Fibroblast of the aortic adventitia (primary cell): ENCODE data around the gene KANK3. TPM values are rescaled to one million over a fixed set of nuclear protein-coding genes. Genes with fewer than 3 reads are reported as not detected.

Source experiments
- DNase-seq: peaks from one replicate; pipeline ENCODE4 v3.0.0-alpha.2; 2010; ENCODE audit warnings: low read depth
- H3K4me3 ChIP-seq: 2 replicates; pipeline ENCODE4 v1.5.1; 2011; ENCODE audit warnings: low read depth, mild to moderate bottlenecking, control low read depth, low read length, moderate library complexity
- total RNA-seq: library from RNA; depleted of rRNA; stranded (reverse); fragments of >200 nt; gene quantifications from 2 replicates; pipeline ENCODE4 v1.2.3, GENCODE V29; 2012; ENCODE audit warnings: low replicate concordance
- TF ChIP-seq, protein P1 (sequence below): IDR thresholded peaks from 2 replicates; pipeline ENCODE4 v1.5.1; 2011; ENCODE audit warnings: mild to moderate bottlenecking, low read length, control low read depth, inconsistent platforms; ENCODE audit not compliant: insufficient read depth

KANK3 gene
- total RNA-seq, 1 donor, result 0.09 TPM

DNA sequence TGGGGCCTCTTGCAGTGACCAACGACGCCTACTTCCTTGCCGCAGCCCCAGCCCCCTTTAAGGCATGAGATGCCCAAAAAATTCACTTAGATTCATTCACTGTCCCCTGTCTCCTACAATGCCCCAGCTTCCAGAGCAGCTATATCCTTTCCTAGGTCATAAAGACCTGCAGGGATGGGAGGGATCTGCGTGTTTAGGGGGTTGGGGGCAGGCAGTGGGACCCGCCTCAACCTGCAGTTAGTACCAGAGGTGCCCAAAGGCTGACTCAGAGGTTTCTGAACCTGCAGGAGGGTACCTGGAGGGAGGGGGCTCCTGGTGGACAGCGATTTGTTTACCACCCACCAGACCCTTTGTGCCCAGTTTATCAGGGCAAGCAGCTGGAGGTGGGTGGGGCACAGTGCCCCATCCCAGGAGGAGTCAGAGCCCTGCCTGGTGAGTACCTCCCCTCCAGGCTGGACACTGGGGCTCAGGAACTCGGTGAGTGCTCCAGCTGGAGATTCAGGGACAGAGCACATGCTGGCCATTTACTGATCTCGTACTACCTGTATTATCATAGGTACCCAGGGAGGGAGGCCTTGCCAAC, 11.7 kb downstream of the KANK3 start:
- DNase-seq, result no peak
- TF ChIP-seq, protein P1, sequence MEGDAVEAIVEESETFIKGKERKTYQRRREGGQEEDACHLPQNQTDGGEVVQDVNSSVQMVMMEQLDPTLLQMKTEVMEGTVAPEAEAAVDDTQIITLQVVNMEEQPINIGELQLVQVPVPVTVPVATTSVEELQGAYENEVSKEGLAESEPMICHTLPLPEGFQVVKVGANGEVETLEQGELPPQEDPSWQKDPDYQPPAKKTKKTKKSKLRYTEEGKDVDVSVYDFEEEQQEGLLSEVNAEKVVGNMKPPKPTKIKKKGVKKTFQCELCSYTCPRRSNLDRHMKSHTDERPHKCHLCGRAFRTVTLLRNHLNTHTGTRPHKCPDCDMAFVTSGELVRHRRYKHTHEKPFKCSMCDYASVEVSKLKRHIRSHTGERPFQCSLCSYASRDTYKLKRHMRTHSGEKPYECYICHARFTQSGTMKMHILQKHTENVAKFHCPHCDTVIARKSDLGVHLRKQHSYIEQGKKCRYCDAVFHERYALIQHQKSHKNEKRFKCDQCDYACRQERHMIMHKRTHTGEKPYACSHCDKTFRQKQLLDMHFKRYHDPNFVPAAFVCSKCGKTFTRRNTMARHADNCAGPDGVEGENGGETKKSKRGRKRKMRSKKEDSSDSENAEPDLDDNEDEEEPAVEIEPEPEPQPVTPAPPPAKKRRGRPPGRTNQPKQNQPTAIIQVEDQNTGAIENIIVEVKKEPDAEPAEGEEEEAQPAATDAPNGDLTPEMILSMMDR, result no peak
- H3K4me3 ChIP-seq, result no peak overlapping the region

DNA sequence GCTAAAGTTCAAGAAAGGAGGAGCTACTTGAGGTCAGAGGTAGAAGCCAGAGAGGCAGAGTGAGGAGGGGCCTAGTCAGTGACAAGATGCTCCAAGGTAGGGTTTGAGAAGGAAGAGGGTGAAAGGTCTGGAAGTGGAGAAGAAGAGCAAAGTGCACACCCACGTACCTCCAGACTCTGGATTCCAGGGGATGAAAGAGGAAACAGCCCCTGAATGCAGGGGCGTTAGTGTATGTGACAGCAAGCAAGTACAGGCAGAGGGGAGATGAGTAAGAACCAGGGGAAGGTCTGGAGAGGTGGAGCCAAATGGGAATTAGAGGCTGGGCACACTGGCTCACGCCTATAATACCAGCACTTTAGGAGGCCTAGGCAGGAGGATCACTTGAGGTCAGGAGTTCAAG, 13.1 kb downstream of the KANK3 start:
- TF ChIP-seq, protein P1, result no peak
- no peak for DNase-seq
- H3K4me3 ChIP-seq, result no peak overlapping the region

DNA sequence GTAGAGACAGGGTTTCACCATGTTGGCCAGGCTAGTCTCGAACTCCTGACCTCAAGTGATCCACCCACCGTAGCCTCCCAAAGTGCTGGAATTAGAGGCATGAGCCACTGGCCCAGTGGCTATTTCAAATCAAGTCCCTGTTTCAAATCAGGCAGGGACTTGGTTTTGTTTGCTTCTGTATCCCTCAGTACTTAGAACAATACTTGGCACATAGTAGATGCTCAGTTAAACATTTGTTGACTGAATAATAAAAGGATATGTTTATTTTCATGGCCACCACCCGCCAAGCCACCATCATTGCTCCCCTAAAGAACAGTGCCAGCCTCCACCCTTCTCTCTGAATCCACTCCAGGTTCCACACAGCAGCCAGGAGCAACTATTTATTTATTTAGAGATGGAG, 17.6 kb downstream of the KANK3 start:
- H3K4me3 ChIP-seq, result no peak overlapping the region
- DNase-seq, result no peak
- TF ChIP-seq, protein P1, result no peak

DNA sequence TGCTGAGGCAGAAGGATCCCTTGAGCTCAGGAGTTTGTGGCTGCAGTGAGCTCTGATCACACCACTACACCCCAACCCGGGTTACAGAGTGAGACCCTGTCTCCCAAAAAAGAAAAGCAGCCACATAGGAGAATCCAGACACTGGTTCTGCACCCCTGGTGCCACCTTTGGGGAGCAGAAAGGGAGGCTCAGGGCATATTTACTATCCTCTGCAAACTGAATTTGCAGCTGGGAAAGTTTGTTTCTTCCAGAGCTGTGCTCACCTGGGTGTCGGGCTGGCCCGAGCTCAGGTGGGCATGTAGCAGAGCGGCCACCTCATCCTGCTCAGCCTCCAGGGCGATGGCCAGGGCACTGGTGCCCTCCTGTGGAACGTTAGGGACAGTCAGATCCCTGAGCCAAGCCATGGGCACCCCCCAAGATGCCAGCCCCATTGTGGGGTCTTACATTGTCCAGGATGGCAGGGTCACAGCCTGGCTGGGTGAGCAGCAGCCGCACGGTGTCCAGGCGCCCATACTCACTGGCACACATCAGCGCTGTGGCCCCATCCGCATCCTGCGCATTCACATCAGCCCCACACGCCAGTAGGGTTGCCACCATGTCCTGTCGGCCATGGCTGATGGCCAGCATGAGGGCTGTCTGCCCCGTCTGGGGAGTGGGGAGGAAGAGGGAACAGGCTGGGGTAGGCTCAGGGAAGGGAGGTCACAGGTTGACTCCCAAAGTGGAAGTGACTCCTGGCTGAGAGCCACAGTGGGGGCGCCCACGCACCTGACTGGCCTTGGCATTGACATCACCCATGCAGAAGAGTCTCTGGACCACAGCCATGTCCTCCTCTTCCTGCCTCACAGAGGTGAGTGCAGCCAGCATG, 18.6 kb downstream of the KANK3 start:
- TF ChIP-seq, protein P1, result no peak
- no peak for DNase-seq

DNA sequence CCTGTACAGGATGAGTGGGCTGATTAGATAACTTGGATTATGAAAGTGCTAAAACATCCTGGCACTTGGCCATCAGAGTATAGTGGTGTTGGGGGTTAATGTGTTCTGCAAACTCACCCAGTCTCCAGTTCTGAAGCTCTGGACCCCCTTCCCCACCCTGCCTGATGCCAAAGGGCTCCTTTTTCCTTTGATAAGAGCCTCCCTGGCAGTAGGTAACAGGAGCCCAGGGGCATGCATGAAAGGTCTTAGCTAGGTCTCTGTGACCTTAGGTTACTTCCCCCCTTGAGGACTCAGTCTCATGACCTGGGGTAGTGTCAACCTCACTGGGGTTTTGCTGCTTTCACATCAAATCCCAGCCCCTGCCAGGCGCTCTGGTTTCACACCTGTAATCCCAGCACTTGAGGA, 19.3 kb downstream of the KANK3 start:
- TF ChIP-seq, protein P1, result no peak
- H3K4me3 ChIP-seq, result no peak overlapping the region
- no peak for DNase-seq

More for the DNA sequence above, 18.6 kb downstream of the KANK3 start:
- no peak overlapping the region for H3K4me3 ChIP-seq

DNA sequence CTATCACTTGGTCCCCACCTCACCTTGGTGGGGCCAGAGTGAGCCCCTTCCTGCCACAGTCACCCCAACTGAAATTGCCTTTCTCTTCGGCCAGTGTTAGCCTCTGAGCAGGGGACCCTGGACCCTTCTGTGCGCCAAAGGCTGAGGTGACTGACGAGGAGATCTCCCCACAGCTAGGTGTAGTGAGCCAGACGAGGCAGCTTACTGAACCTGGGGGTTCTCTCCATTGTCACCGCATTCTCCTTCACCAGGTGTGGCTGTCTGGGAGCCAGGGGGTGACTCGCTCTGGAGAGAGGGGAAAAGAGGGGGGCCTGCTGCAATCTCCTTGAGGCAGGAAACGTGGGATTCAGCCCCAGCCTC, 20.4 kb downstream of the KANK3 start:
- TF ChIP-seq, protein P1, result no peak
- peak overlapping the region; percentile 99 for H3K4me3 ChIP-seq
- DNase-seq, result no peak
